Caki2 (cell line): ENCODE measurements around the gene LRCOL1. TPM values are rescaled to one million over a fixed set of nuclear protein-coding genes. Genes with fewer than 3 reads are reported as not detected.

ENCODE experiments used
- DNase-seq: peaks from one replicate; pipeline ENCODE4 v3.0.0-alpha.2; 2015; ENCODE audit warnings: low read depth
- in situ Hi-C: cut with HindIII; loops from 2 replicates; pipeline ENCODE4 v1.10.0; 2016; ENCODE audit warnings: low sequenced_read_pairs, low pct_unique_long_range_greater_than_20kb, mixed read lengths
- total RNA-seq: library from RNA; depleted of rRNA; stranded (reverse); fragments of >200 nt; shearing (Covaris generic); gene quantifications from 2 replicates; pipeline ENCODE4 v1.2.3, GENCODE V29; 2014; ENCODE audit warnings: low replicate concordance; rRNA removed

Gene LRCOL1
- total RNA-seq, 1 experiment from 2014 or later: not detected

DNA sequence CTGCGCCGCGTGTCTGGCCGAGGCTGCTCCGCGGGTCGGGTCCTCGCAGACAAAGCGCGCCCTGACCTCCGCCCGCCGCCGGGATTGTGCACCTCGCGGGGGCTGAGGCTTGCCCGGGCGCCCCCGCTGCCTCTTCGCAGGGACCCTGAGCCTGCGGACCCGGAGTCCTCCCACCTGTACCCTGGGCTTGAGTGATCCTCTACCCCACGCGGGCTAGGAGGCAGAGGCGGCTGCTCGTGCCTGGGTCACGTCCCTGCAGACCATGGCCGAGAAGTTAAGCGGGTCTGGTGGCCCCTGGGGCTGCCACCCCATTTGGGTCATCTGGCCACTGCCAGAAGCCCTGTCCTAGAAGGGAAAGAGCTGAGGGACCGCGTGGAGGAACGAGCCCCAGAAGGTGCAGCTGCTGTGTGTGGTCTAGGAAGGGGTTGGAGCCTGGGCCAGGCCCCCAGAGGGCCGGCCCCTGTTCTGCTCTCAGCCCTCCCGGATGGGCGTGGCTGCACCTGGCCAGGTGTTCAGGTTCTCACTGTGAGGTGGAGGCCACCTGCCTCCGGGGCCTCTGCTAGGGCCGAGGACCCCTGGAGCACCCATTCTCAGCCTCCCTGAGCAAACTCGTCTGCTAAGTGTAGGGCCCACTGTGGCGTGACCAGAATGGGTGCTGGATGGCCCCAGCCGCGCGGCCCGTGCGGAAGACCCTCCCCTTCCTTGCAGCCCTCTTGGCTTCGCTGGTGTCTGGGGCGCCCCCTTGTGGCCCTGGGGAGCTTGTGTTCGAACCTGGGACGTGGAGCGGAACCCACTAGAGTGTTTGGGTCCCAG lies 49.6 kb downstream of the LRCOL1 start:
- peak; percentile 70 for DNase-seq
- in situ Hi-C loops: no loop called here

- in situ Hi-C loops: no loop called here
Measured at GRCh38 chr12:132560364-132560613, 50.1 kb downstream of the LRCOL1 start.

GRCh38 chr12:132559652-132560363 lies 50.6 kb downstream of the LRCOL1 start:
- peak; percentile 54 for DNase-seq
- in situ Hi-C loops: no loop called here

More at GRCh38 chr12:132560364-132560613, 50.1 kb downstream of the LRCOL1 start:
- DNase-seq: no peak

- peak; percentile 89 for DNase-seq
- in situ Hi-C loops: no loop called here
Measured at GRCh38 chr12:132558861-132559623, 51.3 kb downstream of the LRCOL1 start.

GRCh38 chr12:132558042-132558856 lies 52.1 kb downstream of the LRCOL1 start:
- DNase-seq: no peak
- in situ Hi-C loops: no loop called here

- in situ Hi-C loops: no loop called here
- no peak for DNase-seq
Measured at GRCh38 chr12:132557291-132558015, 52.9 kb downstream of the LRCOL1 start.

- in situ Hi-C loops: no loop called here
- no peak for DNase-seq
Measured at GRCh38 chr12:132556801-132557200, 53.6 kb downstream of the LRCOL1 start.

DNA sequence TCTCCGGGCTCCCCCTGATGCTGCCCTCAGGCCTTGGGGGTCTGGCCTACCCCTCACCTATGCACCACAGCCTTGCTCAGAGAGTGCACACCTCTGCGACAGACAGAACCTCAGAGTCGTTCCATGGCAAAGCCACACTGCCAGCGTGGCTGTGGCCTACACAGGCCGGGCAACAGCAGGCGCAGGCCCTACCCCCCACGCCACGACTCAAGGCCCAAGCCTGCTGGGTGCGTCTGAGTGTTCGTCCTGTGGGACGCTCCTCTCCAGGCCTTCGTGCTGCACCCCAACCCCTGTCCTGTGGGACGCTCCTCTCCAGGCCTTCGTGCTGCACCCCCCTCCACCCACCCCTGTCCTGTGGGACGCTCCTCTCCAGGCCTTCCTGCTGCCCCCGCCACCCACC lies 54.2 kb downstream of the LRCOL1 start:
- DNase-seq: no peak
- in situ Hi-C loops: no loop called here

DNA sequence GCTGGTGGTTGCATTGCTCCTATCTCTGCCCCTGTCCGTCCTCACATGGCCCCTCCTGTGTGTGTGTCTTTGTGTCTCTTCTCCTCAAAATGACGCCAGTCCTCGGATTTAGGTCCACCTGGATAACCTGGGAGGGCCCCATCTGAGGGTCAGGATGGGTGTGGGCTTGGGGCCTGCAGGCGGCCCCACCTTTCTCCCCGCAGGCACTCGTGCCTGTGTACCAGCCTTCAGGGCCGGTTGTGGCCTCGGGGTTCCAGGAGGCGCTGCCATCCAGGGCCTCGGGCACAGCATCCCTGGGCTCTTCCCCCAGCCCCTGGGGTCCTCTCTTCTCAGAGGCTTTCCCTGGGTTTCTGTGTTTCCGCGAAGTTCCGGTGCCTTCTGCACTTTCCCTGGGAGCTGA lies 54.7 kb downstream of the LRCOL1 start:
- no peak for DNase-seq
- in situ Hi-C loops: no loop called here

GRCh38 chr12:132554845-132555630 lies 55.3 kb downstream of the LRCOL1 start:
- in situ Hi-C loops: no loop called here
- DNase-seq: no peak

Other genes starting within 250 kb of the LRCOL1 start
- 6.7 and 8.3 TPM in 2 replicates for gene FBRSL1, start 120.4 kb downstream of the LRCOL1 start, total RNA-seq
- gene P2RX2, start 8.2 kb upstream of the LRCOL1 start, total RNA-seq: not detected in 2 replicates
- 10.3 and 35.4 TPM in 2 replicates for gene POLE, start 76.8 kb upstream of the LRCOL1 start, total RNA-seq
- gene PXMP2, start 77.0 kb upstream of the LRCOL1 start, total RNA-seq: 128 and 160 TPM in 2 replicates
- gene PGAM5, start 100.3 kb upstream of the LRCOL1 start, total RNA-seq: 66.6 and 67.5 TPM in 2 replicates
- 47.4 and 55.9 TPM in 2 replicates for gene ANKLE2, start 151.2 kb upstream of the LRCOL1 start, total RNA-seq
- 46.0 and 57.2 TPM in 2 replicates for gene GOLGA3, start 218.3 kb upstream of the LRCOL1 start, total RNA-seq